ENCODE data around the gene NEMP1.
"Not testable (repeated sequence)": the region's sequence is repeated elsewhere in the genome, so short reads cannot be mapped to it uniquely, and the experiment has no call there.

Gene NEMP1

GRCh38 chr12:57029457-57029856, 49.1 kb downstream of the NEMP1 start:
- DNase-seq (ENCODE audit: low read depth, low spot score) = no peak
- no peak for TF ChIP-seq CTCF (IDR thresholded peaks at IDR 0.05; ENCODE audit: low read depth, low read length)
- in situ Hi-C loops (cut with HindIII; ENCODE audit: low sequenced_read_pairs) = no loop called here

GRCh38 chr12:57027805-57028153, 50.8 kb downstream of the NEMP1 start:
- TF ChIP-seq CTCF (IDR thresholded peaks at IDR 0.05; ENCODE audit: low read depth, low read length) = no peak
- in situ Hi-C loops (cut with HindIII; ENCODE audit: low sequenced_read_pairs) = no loop called here
- DNase-seq (ENCODE audit: low read depth, low spot score) = no peak
- H3K4me3 ChIP-seq (ENCODE audit: low read depth, low read length) = no peak overlapping the region

More at GRCh38 chr12:57029457-57029856, 49.1 kb downstream of the NEMP1 start:
- no peak overlapping the region for H3K4me3 ChIP-seq (ENCODE audit: low read depth, low read length)

GRCh38 chr12:57027011-57027804, 51.4 kb downstream of the NEMP1 start:
- in situ Hi-C loops (cut with HindIII; ENCODE audit: low sequenced_read_pairs) = no loop called here
- no peak for DNase-seq (ENCODE audit: low read depth, low spot score)
- H3K4me3 ChIP-seq (ENCODE audit: low read depth, low read length) = no peak overlapping the region
- no peak for TF ChIP-seq CTCF (IDR thresholded peaks at IDR 0.05; ENCODE audit: low read depth, low read length)

GRCh38 chr12:57025196-57025595, 53.4 kb downstream of the NEMP1 start:
- no peak for DNase-seq (ENCODE audit: low read depth, low spot score)
- TF ChIP-seq CTCF (IDR thresholded peaks at IDR 0.05; ENCODE audit: low read depth, low read length) = no peak
- H3K4me3 ChIP-seq (ENCODE audit: low read depth, low read length) = no peak overlapping the region
- in situ Hi-C loops (cut with HindIII; ENCODE audit: low sequenced_read_pairs) = no loop called here

GRCh38 chr12:57022324-57022723, 56.3 kb downstream of the NEMP1 start:
- in situ Hi-C loops (cut with HindIII; ENCODE audit: low sequenced_read_pairs); DNase-seq (ENCODE audit: low read depth, low spot score); H3K4me3 ChIP-seq (ENCODE audit: low read depth, low read length): not testable (repeated sequence)

- in situ Hi-C loops (cut with HindIII; ENCODE audit: low sequenced_read_pairs) = no loop called here
- no peak overlapping the region for H3K4me3 ChIP-seq (ENCODE audit: low read depth, low read length)
- no peak for TF ChIP-seq CTCF (IDR thresholded peaks at IDR 0.05; ENCODE audit: low read depth, low read length)
Measured at GRCh38 chr12:57019983-57020719, 58.4 kb downstream of the NEMP1 start.

GRCh38 chr12:57018906-57019305, 59.7 kb downstream of the NEMP1 start:
- TF ChIP-seq CTCF (IDR thresholded peaks at IDR 0.05; ENCODE audit: low read depth, low read length) = no peak
- DNase-seq (ENCODE audit: low read depth, low spot score) = no peak
- no peak overlapping the region for H3K4me3 ChIP-seq (ENCODE audit: low read depth, low read length)
- in situ Hi-C loops (cut with HindIII; ENCODE audit: low sequenced_read_pairs) = no loop called here

More at GRCh38 chr12:57019983-57020719, 58.4 kb downstream of the NEMP1 start:
- DNase-seq (ENCODE audit: low read depth, low spot score) = no peak

GRCh38 chr12:57018353-57018752, 60.2 kb downstream of the NEMP1 start:
- H3K4me3 ChIP-seq (ENCODE audit: low read depth, low read length); DNase-seq (ENCODE audit: low read depth, low spot score); in situ Hi-C loops (cut with HindIII; ENCODE audit: low sequenced_read_pairs): not testable (repeated sequence)
